HepG2 (cell line): ENCODE data around the gene RPS6KC1. TPM values are rescaled to one million over a fixed set of nuclear protein-coding genes. Genes with fewer than 3 reads are reported as not detected.

Source experiments
- ATAC-seq: fragments of 200-7000 bp; cut with Tn5 transposase; 3 replicates; pipeline ENCODE4 v1.9.1; 2020; ENCODE audit warnings: mild to moderate bottlenecking, moderate library complexity
- BruUV-seq: library from RNA; stranded (reverse); fragments of 400-500 nt; replicated peaks from 2 replicates; lab custom pipeline; 2021; lab: Mats Ljungman, UMichigan
- CTCF ChIA-PET: fragments of 300-600 bp; formaldehyde crosslinking; extraction: SDS; loops from one replicate; lab custom pipeline; 2021; ENCODE audit warnings: low total read pairs, inconsistent platforms, low intra/inter-chr PET ratio; lab: Yijun Ruan, JAX
- POLR2A ChIA-PET: fragments of 350-600 bp; sonication (Branson Sonifier 250); formaldehyde crosslinking; loops from one replicate; lab custom pipeline; 2020; ENCODE audit warnings: antibody characterized with exemption, inconsistent platforms; lab: Yijun Ruan, JAX
- DNase-seq: peaks from one replicate; pipeline ENCODE4 v3.0.0-alpha.2; 2015; ENCODE audit warnings: low spot score
- FAIRE-seq: peaks from 3 replicates; lab custom pipeline; 2011; peaks lifted over from hg19 to GRCh38; lab: Jason Lieb, UNC
- H2AFZ ChIP-seq: one replicate; pipeline ENCODE4 v1.6.1; 2011; ENCODE audit warnings: low read length, inconsistent platforms
- H3K27ac ChIP-seq: fragments of 300-600 bp; 3 replicates; pipeline ENCODE4 v1.8.0; 2011; ENCODE audit warnings: mixed run types, mild to moderate bottlenecking, mixed read lengths, low read length, inconsistent platforms; ENCODE audit not compliant: insufficient read depth; ENCODE audit errors: extremely low read length
- H3K27me3 ChIP-seq, 2 experiments: fragments of 200-600 bp in 1 of 2; 2 replicates in 1 of 2; 3 replicates in 1 of 2; pipeline versions ENCODE4 v1.6.0 to v1.8.0; 2011; ENCODE audit warnings: low read length in 2 of 2, mild to moderate bottlenecking in 2 of 2, moderate library complexity in 2 of 2, inconsistent platforms in 1 of 2; ENCODE audit not compliant: insufficient read depth in 2 of 2, control insufficient read depth in 1 of 2
- H3K36me3 ChIP-seq, 2 experiments: fragments of 200-600 bp in 1 of 2; replicated peaks in 1 of 2; 2 replicates in 1 of 2; 3 replicates in 1 of 2; pipeline versions ENCODE4 v1.5.1 to v1.8.0; 2011; ENCODE audit warnings: low read length in 2 of 2, inconsistent platforms in 1 of 2; ENCODE audit not compliant: insufficient read depth in 2 of 2, control insufficient read depth in 1 of 2
- H3K4me1 ChIP-seq: 2 replicates; pipeline ENCODE4 v1.5.1; 2012; ENCODE audit warnings: low read length, inconsistent platforms; ENCODE audit not compliant: insufficient read depth
- H3K4me2 ChIP-seq: 2 replicates; pipeline ENCODE4 v1.6.0; 2011; ENCODE audit warnings: low read depth, low read length, inconsistent platforms
- H3K4me3 ChIP-seq, 3 experiments: fragments of 200-600 bp in 1 of 3; sonication (generic), shearing (Covaris generic) in 1 of 3; replicated peaks in 1 of 3; 2 replicates each; pipeline ENCODE4 v1.5.1; 2011 to 2016; ENCODE audit warnings: low read length in 3 of 3, inconsistent platforms in 2 of 3, low read depth in 2 of 3, mild to moderate bottlenecking in 2 of 3, control low read depth in 1 of 3, mixed read lengths in 1 of 3; ENCODE audit not compliant: insufficient read depth in 1 of 3
- H3K79me2 ChIP-seq: one replicate; pipeline ENCODE4 v1.6.1; 2011; ENCODE audit warnings: low read length, inconsistent platforms; ENCODE audit not compliant: insufficient read depth
- H3K9ac ChIP-seq: 2 replicates; pipeline ENCODE4 v1.6.0; 2011; ENCODE audit warnings: mild to moderate bottlenecking, low read depth, low read length, inconsistent platforms; ENCODE audit not compliant: insufficient read depth
- H3K9me3 ChIP-seq: 2 replicates; pipeline ENCODE4 v1.5.1; 2012; ENCODE audit warnings: mild to moderate bottlenecking, low read length
- H4K20me1 ChIP-seq: 2 replicates; pipeline ENCODE4 v1.6.0; 2011; ENCODE audit warnings: inconsistent platforms, mild to moderate bottlenecking, low read length, moderate library complexity; ENCODE audit not compliant: insufficient read depth
- DZIP1 ChIP-seq: sonication (generic); formaldehyde crosslinking; IDR thresholded peaks from 2 replicates; pipeline ENCODE4 v1.5.0; 2020; ENCODE audit warnings: mild to moderate bottlenecking, missing genetic modification reagents
- ELF4 ChIP-seq: sonication (generic); formaldehyde crosslinking; IDR thresholded peaks from 2 replicates; pipeline ENCODE4 v1.5.0; 2020; ENCODE audit warnings: missing genetic modification reagents, mild to moderate bottlenecking, moderate library complexity, borderline replicate concordance
- SRSF1 ChIP-seq: fragments of 200-400 bp; formaldehyde crosslinking; optimal IDR thresholded peaks from 2 replicates; pipeline ENCODE3; 2017; ENCODE audit warnings: mild to moderate bottlenecking, low read depth, low read length, moderate library complexity
- STAG1 ChIP-seq: sonication (generic); formaldehyde crosslinking; IDR thresholded peaks from 2 replicates; pipeline ENCODE4 v1.4.0; 2020; ENCODE audit warnings: missing genetic modification reagents
- ZNF382 ChIP-seq: sonication (generic); formaldehyde crosslinking; IDR thresholded peaks from 2 replicates; pipeline ENCODE4 v1.5.0; 2020; ENCODE audit warnings: missing genetic modification reagents, mild to moderate bottlenecking, borderline replicate concordance
- ZNF792 ChIP-seq: IDR thresholded peaks from 2 replicates; pipeline ENCODE4 v1.6.1; 2016
- WGBS: methylation state at CpG from one replicate; pipeline ENCODE4 v1.1.6; 2017; ENCODE audit warnings: low lambda C conversion rate; 5-methylcytosine and 5-hydroxymethylcytosine counted together
- in situ Hi-C: cut with HindIII; loops from 2 replicates; pipeline ENCODE4 v1.10.0; 2017; ENCODE audit warnings: low pct_unique_long_range_greater_than_20kb; ENCODE audit not compliant: extremely low pct_ligation_motif_present
- intact Hi-C: fragments of 100-400 bp; cut with micrococcal nuclease; formaldehyde crosslinking; loops from one replicate; pipeline ENCODE4 v1.10.0; 2022; ENCODE audit not compliant: unreplicated experiment
- polyA plus RNA-seq, 8 experiments: library from polyadenylated mRNA; depleted of rRNA in 3 of 8; stranded (reverse) in 7 of 8; unstranded in 1 of 8; fragments of >200 nt; fragmentation: Illumina TruSeq in 4 of 8; extraction: Trizol in 4 of 8; gene quantifications; 2 replicates each; pipeline versions ENCODE4 v1.2.1 to v1.2.3, GENCODE V29; 2011 to 2016; ENCODE audit warnings: low read depth in 4 of 8, missing spikeins in 1 of 8, mixed read lengths in 1 of 8; ENCODE audit not compliant: insufficient read depth in 1 of 8
- total RNA-seq, 5 experiments: library from RNA; depleted of rRNA; stranded (reverse); fragments of >200 nt; fragmentation: Illumina TruSeq; extraction: Trizol; gene quantifications; 2 replicates each; pipeline ENCODE4 v1.2.3, GENCODE V29; 2016; ENCODE audit warnings: low read depth in 1 of 5
- TF ChIP-seq, protein P1 (sequence below): sonication (generic); formaldehyde crosslinking; IDR thresholded peaks from 2 replicates; pipeline ENCODE4 v1.4.0; 2020; ENCODE audit warnings: mild to moderate bottlenecking, missing genetic modification reagents, borderline replicate concordance

RPS6KC1 gene
- total and polyA plus RNA-seq, 2 of the 13 experiments (the other 11 are each of a cell fraction or from before 2014, with no cell fraction given): 11.0 to 25.2 TPM

GRCh38 chr1:213186168-213186567 is 135.1 kb downstream of the RPS6KC1 start:
- CTCF ChIA-PET: no interaction called here
- peaks cover 0 to 3% of the 10 kb centered on the region in 2 experiments; a peak in 1 of 5 replicates for H3K36me3 ChIP-seq
- in situ Hi-C loops: no loop called here
- H2AFZ ChIP-seq: no peak overlapping the region
- DNase-seq (no peak), ATAC-seq (no peak), FAIRE-seq (no peak)
- no peaks in the 10 kb centered on the region for H3K4me1 ChIP-seq
- H3K9ac ChIP-seq: no peak overlapping the region
- BruUV-seq: no TSS peak
- no peaks in the 10 kb centered on the region for H3K79me2 ChIP-seq
- H3K9me3 ChIP-seq: peaks cover 10% of the 10 kb centered on the region; the same call in 1 of the 2 replicates
- no peak overlapping the region for H3K4me3 ChIP-seq
- H3K27ac ChIP-seq: no peak overlapping the region
- H4K20me1 ChIP-seq: no peaks in the 10 kb centered on the region
- WGBS: 90% methylated on average over 2 of the region's 2 CpGs
- intact Hi-C loops: no loop called here
- no peaks in the 10 kb centered on the region for H3K27me3 ChIP-seq
- POLR2A ChIA-PET: no interaction called here
- no peak overlapping the region for H3K4me2 ChIP-seq
- TF ChIP-seq ZNF792 (CRISPR knock-in tag): no peak
- no peak for TF ChIP-seq SRSF1
- TF ChIP-seq ZNF382 (CRISPR knock-in tag): no peak
- TF ChIP-seq STAG1 (CRISPR knock-in tag): no peak
- no peak for TF ChIP-seq DZIP1 (CRISPR knock-in tag)
- TF ChIP-seq, protein P1, sequence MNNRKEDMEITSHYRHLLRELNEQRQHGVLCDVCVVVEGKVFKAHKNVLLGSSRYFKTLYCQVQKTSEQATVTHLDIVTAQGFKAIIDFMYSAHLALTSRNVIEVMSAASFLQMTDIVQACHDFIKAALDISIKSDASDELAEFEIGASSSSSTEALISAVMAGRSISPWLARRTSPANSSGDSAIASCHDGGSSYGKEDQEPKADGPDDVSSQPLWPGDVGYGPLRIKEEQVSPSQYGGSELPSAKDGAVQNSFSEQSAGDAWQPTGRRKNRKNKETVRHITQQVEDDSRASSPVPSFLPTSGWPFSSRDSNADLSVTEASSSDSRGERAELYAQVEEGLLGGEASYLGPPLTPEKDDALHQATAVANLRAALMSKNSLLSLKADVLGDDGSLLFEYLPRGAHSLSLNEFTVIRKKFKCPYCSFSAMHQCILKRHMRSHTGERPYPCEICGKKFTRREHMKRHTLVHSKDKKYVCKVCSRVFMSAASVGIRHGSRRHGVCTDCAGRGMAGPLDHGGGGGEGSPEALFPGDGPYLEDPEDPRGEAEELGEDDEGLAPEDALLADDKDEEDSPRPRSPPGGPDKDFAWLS (CRISPR knock-in tag): no peak
- no peak for TF ChIP-seq ELF4
